Measurements from ENCODE around the gene SNAI3.

SNAI3 gene

GRCh38 chr16:88651276-88651988 is 34.9 kb downstream of the SNAI3 start:
- DNase-seq (ENCODE audit: low read depth): peak; percentile 20

- peak; percentile 78 for DNase-seq (ENCODE audit: low read depth)
Observed at GRCh38 chr16:88650749-88651275, 35.5 kb downstream of the SNAI3 start, which contains the start of gene CYBA. CYBA (minus strand) TSS chr16:88651053; CDS start chr16:88651013, 40 bp downstream.

- peak; percentile 39 for DNase-seq (ENCODE audit: low read depth)
Observed at GRCh38 chr16:88649924-88650748, 36.2 kb downstream of the SNAI3 start.

GRCh38 chr16:88649195-88649923 is 36.9 kb downstream of the SNAI3 start:
- DNase-seq (ENCODE audit: low read depth): no peak

- DNase-seq (ENCODE audit: low read depth): no peak
Observed at GRCh38 chr16:88647178-88648070, 38.9 kb downstream of the SNAI3 start.

- DNase-seq (ENCODE audit: low read depth): no peak
Observed at GRCh38 chr16:88646345-88647034, 39.8 kb downstream of the SNAI3 start.

- no peak for DNase-seq (ENCODE audit: low read depth)
Observed at GRCh38 chr16:88645941-88646340, 40.4 kb downstream of the SNAI3 start.

GRCh38 chr16:88645455-88645854 is 40.9 kb downstream of the SNAI3 start:
- no peak for DNase-seq (ENCODE audit: low read depth)

- DNase-seq (ENCODE audit: low read depth): no peak
Observed at GRCh38 chr16:88643644-88643932, 42.7 kb downstream of the SNAI3 start.

- no peak for DNase-seq (ENCODE audit: low read depth)
Observed at GRCh38 chr16:88642881-88643643, 43.2 kb downstream of the SNAI3 start.

GRCh38 chr16:88640498-88641247 is 45.6 kb downstream of the SNAI3 start:
- no peak for DNase-seq (ENCODE audit: low read depth)

- DNase-seq (ENCODE audit: low read depth): no peak
Observed at GRCh38 chr16:88640039-88640495, 46.2 kb downstream of the SNAI3 start.

- DNase-seq (ENCODE audit: low read depth): peak; percentile 38
Observed at GRCh38 chr16:88639231-88640038, 46.9 kb downstream of the SNAI3 start.

GRCh38 chr16:88638323-88639230 is 47.7 kb downstream of the SNAI3 start, which contains the start of gene IL17C:
IL17C (plus strand) TSS chr16:88638572; CDS start chr16:88638642, 70 bp downstream.
- DNase-seq (ENCODE audit: low read depth): no peak

GRCh38 chr16:88636488-88637265 is 49.6 kb downstream of the SNAI3 start:
- no peak for DNase-seq (ENCODE audit: low read depth)

- no peak for DNase-seq (ENCODE audit: low read depth)
Observed at GRCh38 chr16:88635671-88636319, 50.5 kb downstream of the SNAI3 start.

All from EH (cell line).